SK-N-SH treated with all-trans-retinoic acid at 6 μM for 48 hours (cell line): ENCODE results near the gene SSTR5.

Experiments
- ARNTL ChIP-seq: fragments of 450-650 bp; formaldehyde crosslinking; IDR thresholded peaks from 2 replicates; pipeline ENCODE4 v1.5.0; 2020; ENCODE audit warnings: low read depth, mild to moderate bottlenecking, moderate library complexity, borderline replicate concordance
- ESRRG ChIP-seq: fragments of 250-450 bp; sonication (Bioruptor Pico); IDR thresholded peaks from 2 replicates; pipeline ENCODE4 v1.6.1; 2021; ENCODE audit warnings: mild to moderate bottlenecking
- ISL1 ChIP-seq: fragments of 250-450 bp; sonication (Bioruptor Pico); IDR thresholded peaks from 2 replicates; pipeline ENCODE4 v2.1.2; 2022; ENCODE audit warnings: mild to moderate bottlenecking, moderate library complexity
- OSR1 ChIP-seq: fragments of 250-450 bp; sonication (Bioruptor Pico); IDR thresholded peaks from 2 replicates; pipeline ENCODE4 v1.8.0; 2022; ENCODE audit warnings: moderate library complexity, mild to moderate bottlenecking, inconsistent platforms
- RARB ChIP-seq: fragments of 250-450 bp; sonication (Bioruptor Pico); IDR thresholded peaks from 2 replicates; pipeline ENCODE4 v1.8.0; 2021; ENCODE audit warnings: mild to moderate bottlenecking, moderate library complexity
- SNAI2 ChIP-seq: fragments of 250-450 bp; sonication (Bioruptor Pico); IDR thresholded peaks from 2 replicates; pipeline ENCODE4 v1.5.0; 2020; ENCODE audit warnings: mild to moderate bottlenecking, moderate library complexity
- ZFP3 ChIP-seq: fragments of 250-450 bp; sonication (Bioruptor Pico); IDR thresholded peaks from 2 replicates; pipeline ENCODE4 v1.5.0; 2020; ENCODE audit warnings: mild to moderate bottlenecking, moderate library complexity
- ZFP30 ChIP-seq: fragments of 450-650 bp; formaldehyde crosslinking; IDR thresholded peaks from 2 replicates; pipeline ENCODE4 v1.5.0; 2022; ENCODE audit warnings: mild to moderate bottlenecking, moderate library complexity
- ZNF8 ChIP-seq: fragments of 450-650 bp; formaldehyde crosslinking; IDR thresholded peaks from 2 replicates; pipeline ENCODE4 v1.5.0; 2020; ENCODE audit warnings: mild to moderate bottlenecking, moderate library complexity
- TF ChIP-seq, protein P1 (sequence below): fragments of 250-450 bp; sonication (Bioruptor Pico); IDR thresholded peaks from 2 replicates; pipeline ENCODE4 v1.8.0; 2020; ENCODE audit warnings: mild to moderate bottlenecking, moderate library complexity, borderline replicate concordance
- TF ChIP-seq, protein P2 (sequence below): fragments of 250-450 bp; sonication (Bioruptor Pico); IDR thresholded peaks from 2 replicates; pipeline ENCODE4 v1.5.1; 2020; ENCODE audit warnings: low read depth, mild to moderate bottlenecking, moderate library complexity

DNA sequence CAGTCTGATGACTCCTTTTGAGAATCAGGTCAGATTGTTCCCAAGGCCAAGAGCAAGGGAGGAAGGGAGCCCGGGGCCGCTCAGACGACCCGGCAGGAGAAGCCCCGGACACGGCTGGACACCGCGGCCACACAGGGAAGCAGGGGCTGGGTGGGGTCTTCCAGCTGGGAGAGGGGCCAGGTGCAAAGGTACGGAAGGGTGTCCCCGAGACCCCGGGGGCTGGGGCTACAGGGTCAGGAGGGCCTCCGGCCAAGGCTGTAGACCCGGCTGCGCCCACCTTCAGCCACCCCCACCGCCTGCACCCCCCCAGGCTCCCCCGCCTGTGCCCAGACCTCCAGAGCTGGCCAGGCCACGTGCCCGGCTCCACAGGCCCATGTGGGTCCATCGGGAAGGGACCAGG is 45.4 kb downstream of the SSTR5 start:
- TF ChIP-seq RARB (CRISPR knock-in tag) (no peak), ZNF8 (CRISPR knock-in tag) (no peak), ISL1 (CRISPR knock-in tag) (no peak), ARNTL (CRISPR knock-in tag) (no peak), ZFP3 (CRISPR knock-in tag) (no peak), SNAI2 (CRISPR knock-in tag) (no peak), ESRRG (CRISPR knock-in tag) (no peak), OSR1 (no peak), ZFP30 (CRISPR knock-in tag) (no peak)
- TF ChIP-seq, protein P1, sequence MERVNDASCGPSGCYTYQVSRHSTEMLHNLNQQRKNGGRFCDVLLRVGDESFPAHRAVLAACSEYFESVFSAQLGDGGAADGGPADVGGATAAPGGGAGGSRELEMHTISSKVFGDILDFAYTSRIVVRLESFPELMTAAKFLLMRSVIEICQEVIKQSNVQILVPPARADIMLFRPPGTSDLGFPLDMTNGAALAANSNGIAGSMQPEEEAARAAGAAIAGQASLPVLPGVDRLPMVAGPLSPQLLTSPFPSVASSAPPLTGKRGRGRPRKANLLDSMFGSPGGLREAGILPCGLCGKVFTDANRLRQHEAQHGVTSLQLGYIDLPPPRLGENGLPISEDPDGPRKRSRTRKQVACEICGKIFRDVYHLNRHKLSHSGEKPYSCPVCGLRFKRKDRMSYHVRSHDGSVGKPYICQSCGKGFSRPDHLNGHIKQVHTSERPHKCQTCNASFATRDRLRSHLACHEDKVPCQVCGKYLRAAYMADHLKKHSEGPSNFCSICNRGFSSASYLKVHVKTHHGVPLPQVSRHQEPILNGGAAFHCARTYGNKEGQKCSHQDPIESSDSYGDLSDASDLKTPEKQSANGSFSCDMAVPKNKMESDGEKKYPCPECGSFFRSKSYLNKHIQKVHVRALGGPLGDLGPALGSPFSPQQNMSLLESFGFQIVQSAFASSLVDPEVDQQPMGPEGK (CRISPR knock-in tag) = no peak
- TF ChIP-seq, protein P2, sequence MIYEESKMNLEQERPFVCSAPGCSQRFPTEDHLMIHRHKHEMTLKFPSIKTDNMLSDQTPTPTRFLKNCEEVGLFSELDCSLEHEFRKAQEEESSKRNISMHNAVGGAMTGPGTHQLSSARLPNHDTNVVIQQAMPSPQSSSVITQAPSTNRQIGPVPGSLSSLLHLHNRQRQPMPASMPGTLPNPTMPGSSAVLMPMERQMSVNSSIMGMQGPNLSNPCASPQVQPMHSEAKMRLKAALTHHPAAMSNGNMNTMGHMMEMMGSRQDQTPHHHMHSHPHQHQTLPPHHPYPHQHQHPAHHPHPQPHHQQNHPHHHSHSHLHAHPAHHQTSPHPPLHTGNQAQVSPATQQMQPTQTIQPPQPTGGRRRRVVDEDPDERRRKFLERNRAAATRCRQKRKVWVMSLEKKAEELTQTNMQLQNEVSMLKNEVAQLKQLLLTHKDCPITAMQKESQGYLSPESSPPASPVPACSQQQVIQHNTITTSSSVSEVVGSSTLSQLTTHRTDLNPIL = no peak
